Mammary epithelial cell (primary cell): ENCODE data around the gene ZBED5.

ENCODE experiments used
- CTCF ChIP-seq, 2 donors: IDR thresholded peaks in 1 of 2; conservative IDR thresholded peaks in 1 of 2; 2 replicates each; pipeline ENCODE4 v1.5.1; 2011 to 2012; ENCODE audit warnings: inconsistent platforms in 2 of 2, low read length in 2 of 2, mild to moderate bottlenecking in 2 of 2, control low read depth in 1 of 2, low read depth in 1 of 2; ENCODE audit not compliant: insufficient read depth in 1 of 2; ENCODE audit errors: extremely low read depth in 1 of 2
- EZH2 ChIP-seq: IDR thresholded peaks from 2 replicates; pipeline ENCODE4 v1.6.1; 2012; ENCODE audit warnings: low read length, inconsistent platforms, borderline replicate concordance

GRCh38 chr11:10808235-10808552, 49.7 kb downstream of the ZBED5 start:
- TF ChIP-seq CTCF (conservative IDR thresholded peaks at IDR 0.05 in 1 of 2, IDR thresholded peaks at IDR 0.05 in 1 of 2; ENCODE audit: extremely low read depth in 1 of 2, insufficient read depth in 1 of 2, low read depth in 1 of 2, low read length in 2 of 2) (no peak), EZH2 (no peak)
